IMR-90 (cell line): Measurements from ENCODE around the gene PLXNB1. TPM values are rescaled to one million over a fixed set of nuclear protein-coding genes. Genes with fewer than 3 reads are reported as not detected.

Experiments used
- ATAC-seq: fragments of 200-7000 bp; cut with Tn5 transposase; 2 replicates; pipeline ENCODE4 v1.9.1; 2020; ENCODE audit warnings: low read depth, mild to moderate bottlenecking, moderate library complexity
- BruUV-seq: library from RNA; stranded (reverse); fragments of 400-500 nt; replicated peaks from 2 replicates; lab custom pipeline; 2021; lab: Mats Ljungman, UMichigan
- CTCF ChIA-PET: fragments of 300-600 bp; formaldehyde crosslinking; extraction: SDS; loops from one replicate; lab custom pipeline; 2021; ENCODE audit warnings: antibody characterized with exemption; lab: Yijun Ruan, JAX
- POLR2A ChIA-PET: fragments of 300-600 bp; sonication (Branson Sonifier 250); formaldehyde crosslinking; loops from one replicate; lab custom pipeline; 2022; ENCODE audit warnings: antibody characterized with exemption; ENCODE audit not compliant: unreplicated experiment; lab: Charles Lee
- DNase-seq: peaks from one replicate; pipeline ENCODE4 v3.0.0; 2013
- H2AFZ ChIP-seq: replicated peaks from 2 replicates; pipeline ENCODE3; 2013; ENCODE audit warnings: low read length, mild to moderate bottlenecking; ENCODE audit not compliant: poor library complexity
- H2AK5ac ChIP-seq: 2 replicates; pipeline ENCODE4 v1.6.1; 2013; ENCODE audit warnings: low read depth, low read length, inconsistent platforms
- H2AK9ac ChIP-seq: replicated peaks from 2 replicates; pipeline ENCODE3; 2013; ENCODE audit warnings: mild to moderate bottlenecking, low read depth, low read length, moderate library complexity; ENCODE audit not compliant: poor library complexity
- H2BK120ac ChIP-seq: 2 replicates; pipeline ENCODE4 v1.6.1; 2013; ENCODE audit warnings: low read depth, low read length, inconsistent platforms
- H2BK15ac ChIP-seq: 3 replicates; pipeline ENCODE4 v1.6.1; 2013; ENCODE audit warnings: low read depth, low read length, inconsistent platforms
- H2BK20ac ChIP-seq: 2 replicates; pipeline ENCODE4 v1.6.1; 2013; ENCODE audit warnings: low read depth, mild to moderate bottlenecking, inconsistent platforms, low read length, moderate library complexity
- H2BK5ac ChIP-seq: 2 replicates; pipeline ENCODE4 v1.6.1; 2013; ENCODE audit warnings: mild to moderate bottlenecking, low read depth, low read length, inconsistent platforms; ENCODE audit not compliant: poor library complexity, severe bottlenecking
- H3K14ac ChIP-seq: replicated peaks from 2 replicates; pipeline ENCODE4 v1.6.1; 2013; ENCODE audit warnings: low read depth, low read length, inconsistent platforms
- H3K18ac ChIP-seq: 2 replicates; pipeline ENCODE4 v1.6.1; 2013; ENCODE audit warnings: low read depth, low read length, control low read depth
- H3K23ac ChIP-seq: 2 replicates; pipeline ENCODE4 v1.6.1; 2013; ENCODE audit warnings: low read depth, low read length, inconsistent platforms
- H3K27ac ChIP-seq: 2 replicates; pipeline ENCODE4 v1.5.1; 2013; ENCODE audit warnings: mild to moderate bottlenecking, control low read depth, low read length; ENCODE audit not compliant: insufficient read depth
- H3K27me3 ChIP-seq: 2 replicates; pipeline ENCODE4 v1.6.1; 2013; ENCODE audit warnings: low read length; ENCODE audit not compliant: control insufficient read depth, insufficient read depth
- H3K36me3 ChIP-seq: 2 replicates; pipeline ENCODE4 v1.6.1; 2013; ENCODE audit warnings: low read length, mixed read lengths; ENCODE audit not compliant: control insufficient read depth, insufficient read depth
- H3K4ac ChIP-seq: 2 replicates; pipeline ENCODE4 v1.6.1; 2013; ENCODE audit warnings: low read depth, low read length, inconsistent platforms
- H3K4me1 ChIP-seq: 2 replicates; pipeline ENCODE4 v1.6.1; 2013; ENCODE audit warnings: low read length, mixed read lengths; ENCODE audit not compliant: control insufficient read depth, insufficient read depth
- H3K4me2 ChIP-seq: 2 replicates; pipeline ENCODE4 v1.6.1; 2013; ENCODE audit warnings: low read depth, mild to moderate bottlenecking, control low read depth, low read length, moderate library complexity
- H3K4me3 ChIP-seq: 2 replicates; pipeline ENCODE4 v1.5.1; 2013; ENCODE audit warnings: low read depth, mild to moderate bottlenecking, control low read depth, low read length, moderate library complexity; ENCODE audit not compliant: insufficient read depth
- H3K56ac ChIP-seq: 2 replicates; pipeline ENCODE4 v1.6.1; 2013; ENCODE audit warnings: low read length, inconsistent platforms; ENCODE audit not compliant: insufficient read depth; ENCODE audit errors: extremely low read depth
- H3K79me1 ChIP-seq, 2 experiments: 2 replicates each; pipeline ENCODE4 v1.6.1; 2013; ENCODE audit warnings: low read length in 2 of 2, inconsistent platforms in 1 of 2, low read depth in 1 of 2
- H3K9ac ChIP-seq: 2 replicates; pipeline ENCODE4 v1.6.1; 2013; ENCODE audit warnings: low read depth, low read length, control low read depth
- H3K9me1 ChIP-seq: 2 replicates; pipeline ENCODE4 v1.6.1; 2013; ENCODE audit warnings: low read length, inconsistent platforms; ENCODE audit not compliant: insufficient read depth
- H3K9me3 ChIP-seq: 2 replicates; pipeline ENCODE4 v1.6.1; 2013; ENCODE audit warnings: low read length; ENCODE audit not compliant: control insufficient read depth, insufficient read depth
- H4K20me1 ChIP-seq: 2 replicates; pipeline ENCODE4 v1.6.1; 2013; ENCODE audit warnings: low read length, inconsistent platforms; ENCODE audit not compliant: insufficient read depth
- H4K5ac ChIP-seq: 2 replicates; pipeline ENCODE4 v1.6.1; 2013; ENCODE audit warnings: mild to moderate bottlenecking, low read depth, low read length, control low read depth
- H4K8ac ChIP-seq, 2 experiments: 2 replicates each; pipeline ENCODE4 v1.6.1; 2013; ENCODE audit warnings: low read depth in 2 of 2, low read length in 2 of 2, control low read depth in 1 of 2, inconsistent platforms in 1 of 2
- H4K91ac ChIP-seq: 2 replicates; pipeline ENCODE4 v1.6.1; 2013; ENCODE audit warnings: low read depth, low read length, inconsistent platforms; ENCODE audit not compliant: insufficient read depth
- BHLHE40 ChIP-seq: fragments of 150-350 bp; IDR thresholded peaks from 2 replicates; pipeline ENCODE4 v1.6.1; 2016; ENCODE audit warnings: mild to moderate bottlenecking, low read depth, low read length
- CEBPB ChIP-seq: IDR thresholded peaks from 2 replicates; pipeline ENCODE4 v1.6.1; 2012; ENCODE audit warnings: low read depth, low read length, improper control_type of control experiment
- CHD1 ChIP-seq: IDR thresholded peaks from 2 replicates; pipeline ENCODE4 v1.6.1; 2012; ENCODE audit warnings: low read depth, low read length, improper control_type of control experiment
- CTCF ChIP-seq: conservative IDR thresholded peaks from 2 replicates; pipeline ENCODE4 v1.5.1; 2012; ENCODE audit warnings: mild to moderate bottlenecking, low read depth, low read length, improper control_type of control experiment
- ELK1 ChIP-seq: fragments of 150-350 bp; IDR thresholded peaks from 2 replicates; pipeline ENCODE4 v1.6.1; 2016; ENCODE audit warnings: low read depth, mild to moderate bottlenecking, low read length, moderate library complexity, borderline replicate concordance
- FOS ChIP-seq: fragments of 150-350 bp; IDR thresholded peaks from 2 replicates; pipeline ENCODE4 v1.6.1; 2016; ENCODE audit warnings: low read depth, low read length
- MAFK ChIP-seq: IDR thresholded peaks from 2 replicates; pipeline ENCODE4 v1.6.1; 2012; ENCODE audit warnings: low read depth, low read length, improper control_type of control experiment
- MAZ ChIP-seq: IDR thresholded peaks from 2 replicates; pipeline ENCODE4 v1.6.1; 2012; ENCODE audit warnings: low read depth, mild to moderate bottlenecking, low read length, improper control_type of control experiment, moderate library complexity, borderline replicate concordance
- NFE2L2 ChIP-seq: fragments of 150-350 bp; IDR thresholded peaks from 2 replicates; pipeline ENCODE4 v1.6.1; 2016; ENCODE audit warnings: low read depth, mild to moderate bottlenecking, low read length
- POLR2A ChIP-seq: IDR thresholded peaks from 2 replicates; pipeline ENCODE4 v1.6.1; 2012; ENCODE audit warnings: mild to moderate bottlenecking, low read depth, low read length
- RAD21 ChIP-seq: IDR thresholded peaks from 2 replicates; pipeline ENCODE4 v1.6.1; 2012; ENCODE audit warnings: low read length, improper control_type of control experiment
- RCOR1 ChIP-seq: IDR thresholded peaks from 2 replicates; pipeline ENCODE4 v1.6.1; 2012; ENCODE audit warnings: mild to moderate bottlenecking, low read length, improper control_type of control experiment; ENCODE audit not compliant: insufficient replicate concordance
- RFX5 ChIP-seq: IDR thresholded peaks from 2 replicates; pipeline ENCODE4 v1.8.0; 2012; ENCODE audit warnings: low read depth, mild to moderate bottlenecking, low read length, moderate library complexity
- SMC3 ChIP-seq: fragments of 150-350 bp; IDR thresholded peaks from 2 replicates; pipeline ENCODE4 v1.6.1; 2016; ENCODE audit warnings: low read depth, mild to moderate bottlenecking, antibody characterized with exemption, low read length, moderate library complexity
- USF2 ChIP-seq: fragments of 150-350 bp; IDR thresholded peaks from 2 replicates; pipeline ENCODE4 v1.6.1; 2017; ENCODE audit warnings: mild to moderate bottlenecking, antibody characterized with exemption, low read length, low read depth
- WGBS, 2 experiments: methylation state at CpG; one replicate each; pipeline versions ENCODE4 v1.1.5 to v1.1.7; 2013; ENCODE audit warnings: missing lambda C conversion rate in 2 of 2; ENCODE audit not compliant: insufficient read length in 1 of 2; ENCODE audit errors: extremely low coverage in 2 of 2; 5-methylcytosine and 5-hydroxymethylcytosine counted together
- dilution Hi-C: fragments of 300-500 bp; cut with HindIII; formaldehyde crosslinking; loops from one replicate; pipeline ENCODE4 v1.14.3; 2018; ENCODE audit warnings: low sequenced_read_pairs; ENCODE audit not compliant: unreplicated experiment
- in situ Hi-C: fragments of 300-500 bp; cut with MboI; formaldehyde crosslinking; loops from 3 replicates; pipeline ENCODE4 v1.14.3; 2019; ENCODE audit warnings: low sequenced_read_pairs, inconsistent platforms, mixed read lengths
- intact Hi-C: fragments of 100-400 bp; cut with micrococcal nuclease; formaldehyde crosslinking; loops from 2 replicates; pipeline ENCODE4 v1.10.0; 2022
- polyA plus RNA-seq, 3 experiments: library from polyadenylated mRNA; depleted of rRNA; stranded (reverse); fragments of >200 nt; gene quantifications; 2 replicates each; pipeline ENCODE4 v1.2.3, GENCODE V29; 2012; ENCODE audit warnings: low replicate concordance in 1 of 3
- total RNA-seq: library from RNA; depleted of rRNA; stranded (reverse); fragments of >200 nt; gene quantifications from 2 replicates; pipeline ENCODE4 v1.2.3, GENCODE V29; 2012

PLXNB1 gene
- total and polyA plus RNA-seq, 2 of the 4 experiments (the other 2 are of a cell fraction) = 5.2 to 25.3 TPM

- no peak overlapping the region for H4K5ac ChIP-seq
- H3K9ac ChIP-seq = no peak overlapping the region
- H3K4me3 ChIP-seq = no peak overlapping the region
- CTCF ChIA-PET = no interaction called here
- H2AK5ac ChIP-seq = no peak overlapping the region
- no peak overlapping the region for H2BK20ac ChIP-seq
- H2BK120ac ChIP-seq = no peak overlapping the region
- dilution Hi-C loops (no loop called here), in situ Hi-C loops (no loop called here), intact Hi-C loops (no loop called here)
- H2BK15ac ChIP-seq = no peak overlapping the region
- 0 out of 2 replicates have a peak, but pooled peaks cover 3% of the 10 kb centered on the region for H3K9me1 ChIP-seq
- H3K9me3 ChIP-seq = no peaks in the 10 kb centered on the region
- no peak overlapping the region for H2BK5ac ChIP-seq
- no peak overlapping the region for H3K27ac ChIP-seq
- no peak overlapping the region for H4K91ac ChIP-seq
- peaks cover 8% of the 10 kb centered on the region; the same call in 1 of the 2 replicates for H3K36me3 ChIP-seq
- no peak overlapping the region for H3K4ac ChIP-seq
- H3K27me3 ChIP-seq = no peaks in the 10 kb centered on the region
- 92% methylated on average over 10 of the region's 19 CpGs; no CpG with 5 or more reads in 1 of the 2 experiments for WGBS, 2 experiments
- no peak overlapping the region for H4K8ac ChIP-seq
- H3K79me1 ChIP-seq = peaks cover 0 to 3% of the 10 kb centered on the region in 2 experiments; a peak in 1 of 4 replicates
- H3K4me1 ChIP-seq = no peaks in the 10 kb centered on the region
- no peak overlapping the region for H3K56ac ChIP-seq
- no peak overlapping the region for H2AFZ ChIP-seq
- BruUV-seq = no TSS peak
- POLR2A ChIA-PET = no interaction called here
- DNase-seq (no peak), ATAC-seq (no peak)
- H3K4me2 ChIP-seq = no peak overlapping the region
- H3K14ac ChIP-seq = no peak overlapping the region
- H2AK9ac ChIP-seq = no peak overlapping the region
- no peak overlapping the region for H3K23ac ChIP-seq
- H4K20me1 ChIP-seq = no peaks in the 10 kb centered on the region
- no peak overlapping the region for H3K18ac ChIP-seq
- TF ChIP-seq SMC3 = no peak
- no peak for TF ChIP-seq POLR2A
- TF ChIP-seq NFE2L2 = no peak
- TF ChIP-seq RAD21 = no peak
- TF ChIP-seq FOS = no peak
- no peak for TF ChIP-seq MAZ
- no peak for TF ChIP-seq CTCF
- TF ChIP-seq CEBPB = no peak
- no peak for TF ChIP-seq RFX5
- no peak for TF ChIP-seq ELK1
- no peak for TF ChIP-seq MAFK
- no peak for TF ChIP-seq CHD1
- no peak for TF ChIP-seq RCOR1
- no peak for TF ChIP-seq BHLHE40
- no peak for TF ChIP-seq USF2
Observed at GRCh38 chr3:48478626-48479555, 49.0 kb upstream of the PLXNB1 start.
